K562 (cell line): ENCODE measurements around the gene CHRM4. TPM values are rescaled to one million over a fixed set of nuclear protein-coding genes. Genes with fewer than 3 reads are reported as not detected.

Experiments used
- BACH1 ChIP-seq: fragments of 200-800 bp; sonication (Bioruptor generic); IDR thresholded peaks from 2 replicates; pipeline ENCODE4 v1.6.1; 2016; ENCODE audit warnings: missing genetic modification characterization, missing compliant biosample characterization
- CCNT2 ChIP-seq: IDR thresholded peaks from 2 replicates; pipeline ENCODE4 v1.6.1; 2011; ENCODE audit warnings: borderline replicate concordance, low read depth, mild to moderate bottlenecking, moderate library complexity, mixed read lengths, low read length; ENCODE audit not compliant: insufficient read length; ENCODE audit errors: extremely low read depth
- CHD1 ChIP-seq: fragments of 200-600 bp; sonication (generic); IDR thresholded peaks from one replicate; pipeline ENCODE4 v1.6.1; 2012; ENCODE audit warnings: mild to moderate bottlenecking, moderate library complexity, low read length, inconsistent platforms
- CTBP1 ChIP-seq: fragments of 450-650 bp; IDR thresholded peaks from 2 replicates; pipeline ENCODE4 v1.6.1; 2016; ENCODE audit warnings: borderline replicate concordance
- DMBX1 ChIP-seq: fragments of 250-450 bp; sonication (Bioruptor Pico); IDR thresholded peaks from 2 replicates; pipeline ENCODE4 v1.8.0; 2022; ENCODE audit warnings: inconsistent platforms, mild to moderate bottlenecking, moderate library complexity, borderline replicate concordance
- ESRRA ChIP-seq: fragments of 450-650 bp; IDR thresholded peaks from 2 replicates; pipeline ENCODE4 v1.6.1; 2014; ENCODE audit warnings: low read depth, mild to moderate bottlenecking, moderate library complexity, borderline replicate concordance
- HMG20A ChIP-seq: fragments of 450-650 bp; formaldehyde crosslinking; conservative IDR thresholded peaks from 2 replicates; pipeline ENCODE4 v1.4.0; 2020; ENCODE audit warnings: mild to moderate bottlenecking, mixed read lengths
- HSF4 ChIP-seq: fragments of 250-450 bp; sonication (Bioruptor Pico); IDR thresholded peaks from 2 replicates; pipeline ENCODE4 v2.1.2; 2022; ENCODE audit warnings: mild to moderate bottlenecking, moderate library complexity, borderline replicate concordance
- IRF2 ChIP-seq: sonication (generic); formaldehyde crosslinking; IDR thresholded peaks from 2 replicates; pipeline ENCODE4 v1.8.1; 2022; ENCODE audit warnings: mild to moderate bottlenecking, missing genetic modification reagents
- KDM5B ChIP-seq: fragments of 200-600 bp; sonication (generic); IDR thresholded peaks from 2 replicates; pipeline ENCODE4 v1.6.1; 2012; ENCODE audit warnings: low read depth, mild to moderate bottlenecking, moderate library complexity, low read length, control low read depth, inconsistent platforms; ENCODE audit not compliant: insufficient replicate concordance
- LARP7 ChIP-seq: fragments of 450-650 bp; IDR thresholded peaks from 2 replicates; pipeline ENCODE4 v1.6.1; 2016
- MAZ ChIP-seq, 2 experiments: fragments of 450-650 bp in 1 of 2; sonication (generic) in 1 of 2; formaldehyde crosslinking; IDR thresholded peaks in 1 of 2; conservative IDR thresholded peaks in 1 of 2; 2 replicates each; pipeline versions ENCODE4 v1.4.0 to v1.5.0; 2020; ENCODE audit warnings: mild to moderate bottlenecking in 1 of 2, missing genetic modification reagents in 1 of 2
- MCM5 ChIP-seq: fragments of 450-650 bp; IDR thresholded peaks from 2 replicates; pipeline ENCODE4 v1.6.1; 2016; ENCODE audit warnings: low read depth
- POLR2G ChIP-seq: fragments of 200-400 bp; formaldehyde crosslinking; IDR thresholded peaks from 2 replicates; pipeline ENCODE4 v1.6.1; 2017; ENCODE audit warnings: low read depth, mild to moderate bottlenecking, antibody characterized with exemption, low read length, moderate library complexity
- RAD21 ChIP-seq, 2 experiments: fragments of 250-450 bp in 1 of 2; fragments of 450-650 bp in 1 of 2; sonication (Bioruptor Pico) in 1 of 2; formaldehyde crosslinking in 1 of 2; IDR thresholded peaks in 1 of 2; conservative IDR thresholded peaks in 1 of 2; 2 replicates each; pipeline versions ENCODE4 v1.4.0 to v1.8.0; 2020 to 2022; ENCODE audit warnings: mild to moderate bottlenecking in 2 of 2, moderate library complexity in 1 of 2
- RBM14 ChIP-seq: fragments of 200-400 bp; formaldehyde crosslinking; IDR thresholded peaks from 2 replicates; pipeline ENCODE4 v1.6.1; 2018; ENCODE audit warnings: low read depth, mild to moderate bottlenecking, low read length, moderate library complexity, borderline replicate concordance; ENCODE audit not compliant: insufficient read depth
- RBM34 ChIP-seq: fragments of 200-400 bp; formaldehyde crosslinking; IDR thresholded peaks from 2 replicates; pipeline ENCODE4 v1.6.1; 2018; ENCODE audit warnings: low read length, borderline replicate concordance; ENCODE audit not compliant: insufficient read depth
- SMAD4 ChIP-seq: fragments of 250-450 bp; sonication (Bioruptor Pico); conservative IDR thresholded peaks from 2 replicates; pipeline ENCODE4 v1.8.0; 2021; ENCODE audit warnings: inconsistent platforms, mild to moderate bottlenecking, moderate library complexity
- SRSF9 ChIP-seq: fragments of 200-400 bp; formaldehyde crosslinking; IDR thresholded peaks from 2 replicates; pipeline ENCODE4 v1.6.1; 2017; ENCODE audit warnings: low read depth, low read length, borderline replicate concordance
- STAG1 ChIP-seq: sonication (generic); formaldehyde crosslinking; IDR thresholded peaks from 2 replicates; pipeline ENCODE4 v1.5.0; 2020; ENCODE audit warnings: missing genetic modification reagents, borderline replicate concordance
- TOE1 ChIP-seq, 2 experiments: fragments of 450-650 bp in 1 of 2; sonication (generic) in 1 of 2; formaldehyde crosslinking in 1 of 2; IDR thresholded peaks; 2 replicates each; pipeline versions ENCODE4 v1.7.1 to v1.8.0; 2016 to 2022; ENCODE audit warnings: borderline replicate concordance in 2 of 2, mild to moderate bottlenecking in 2 of 2, antibody characterized with exemption in 1 of 2, inconsistent platforms in 1 of 2, low read depth in 1 of 2, missing genetic modification reagents in 1 of 2, moderate library complexity in 1 of 2
- TRIM28 ChIP-seq: fragments of 450-650 bp; IDR thresholded peaks from 2 replicates; pipeline ENCODE4 v1.6.1; 2017
- ZBTB17 ChIP-seq: fragments of 450-650 bp; formaldehyde crosslinking; IDR thresholded peaks from 2 replicates; pipeline ENCODE4 v1.4.0; 2020; ENCODE audit warnings: mild to moderate bottlenecking
- ZBTB7A ChIP-seq: IDR thresholded peaks from 2 replicates; pipeline ENCODE4 v1.6.1; 2011; ENCODE audit warnings: low read depth, mild to moderate bottlenecking, low read length, moderate library complexity, borderline replicate concordance; ENCODE audit not compliant: control insufficient read depth
- ZEB2 ChIP-seq: fragments of 450-650 bp; IDR thresholded peaks from 2 replicates; pipeline ENCODE4 v1.6.1; 2016
- ZNF184 ChIP-seq: sonication (generic); formaldehyde crosslinking; IDR thresholded peaks from 2 replicates; pipeline ENCODE4 v1.5.0; 2020; ENCODE audit warnings: missing genetic modification reagents
- ZNF408 ChIP-seq: fragments of 250-450 bp; sonication (Bioruptor Pico); IDR thresholded peaks from 2 replicates; pipeline ENCODE4 v1.4.0; 2020; ENCODE audit warnings: low read depth, mild to moderate bottlenecking, moderate library complexity
- ZNF717 ChIP-seq: fragments of 250-450 bp; sonication (Bioruptor Pico); IDR thresholded peaks from 2 replicates; pipeline ENCODE4 v1.5.0; 2021
- polyA plus RNA-seq, 8 experiments: library from polyadenylated mRNA; depleted of rRNA in 4 of 8; stranded (reverse) in 5 of 8; unstranded in 3 of 8; fragments of >200 nt; fragmentation: Nextera tagmentation in 2 of 8; fragmentation: Illumina TruSeq in 1 of 8; extraction: Ambion mirVana in 2 of 8; extraction: Trizol in 1 of 8; gene quantifications; 2 replicates each; pipeline versions ENCODE4 v1.2.1 to v1.2.3, GENCODE V29; 2011 to 2014; ENCODE audit warnings: inconsistent platforms in 1 of 8, missing spikeins in 1 of 8
- total RNA-seq, 7 experiments: library from RNA; depleted of rRNA in 6 of 7; stranded (reverse); fragments of >200 nt in 6 of 7; fragmentation: Illumina TruSeq in 2 of 7; extraction: Trizol in 2 of 7; gene quantifications; 2 replicates each; pipeline versions ENCODE4 v1.2.1 to v1.2.3, GENCODE V29; 2011 to 2021; ENCODE audit warnings: low replicate concordance in 1 of 7
- TF ChIP-seq, protein P1 (sequence below): fragments of 450-650 bp; IDR thresholded peaks from 2 replicates; pipeline ENCODE4 v1.6.1; 2016; ENCODE audit warnings: low read depth, mild to moderate bottlenecking, moderate library complexity

Gene CHRM4
- total and polyA plus RNA-seq, 9 of the 15 experiments (the other 6 are each of a cell fraction or from before 2014, with no cell fraction given) = 0.22 to 1.3 (median 0.40) TPM; not detected in 2

DNA sequence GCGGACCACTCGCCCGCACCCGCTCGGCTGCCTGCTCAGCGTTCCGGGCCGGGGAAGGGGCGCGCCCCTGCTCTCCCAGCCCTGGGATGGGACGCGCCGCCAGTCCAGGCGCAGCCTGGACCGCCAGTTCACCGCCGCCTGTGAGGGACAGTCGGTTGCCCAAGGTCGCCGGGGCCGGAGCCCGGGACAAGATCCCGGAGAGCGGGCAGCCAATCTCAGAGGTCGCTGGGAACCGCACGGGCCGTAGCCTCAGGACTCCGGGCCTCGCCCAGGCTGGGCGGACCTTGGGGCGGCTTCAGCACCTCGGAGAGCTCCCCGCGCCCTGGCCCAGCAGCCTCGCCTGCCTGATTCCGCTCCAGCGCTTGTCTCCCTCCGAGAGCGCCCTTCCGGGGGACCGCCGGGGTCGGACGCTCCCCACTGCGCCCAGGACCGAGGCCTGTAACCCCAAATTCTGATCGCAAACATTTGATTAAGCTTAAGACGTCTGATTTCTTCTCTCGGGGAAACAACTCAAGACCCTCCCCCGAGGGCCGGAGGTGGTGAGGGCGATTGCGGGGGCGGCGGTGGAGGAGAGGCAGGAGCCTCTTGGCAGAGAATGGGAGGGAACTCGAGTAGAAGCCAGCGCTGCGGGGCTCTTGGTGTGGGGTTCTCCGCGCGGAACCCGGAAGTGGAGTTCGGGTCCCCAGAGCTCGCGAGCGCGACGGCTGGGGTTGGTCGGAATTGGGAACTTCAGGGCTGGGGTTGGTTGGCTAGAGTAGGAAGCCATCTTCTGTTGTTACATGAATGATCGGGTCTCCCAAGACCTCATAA, 1.1 kb upstream of the CHRM4 start (continued):
- TF ChIP-seq RBM14 (0 out of 2 replicates have a peak, but pooled peaks have one; percentile 67), DMBX1 (CRISPR knock-in tag) (peak; percentile 79; the same call in 1 of the 2 replicates), STAG1 (no peak; the same call in 1 of the 2 replicates), ZBTB7A (peak; percentile 85), RAD21 (CRISPR knock-in tag; conservative IDR thresholded peaks at IDR 0.05 in 1 of 2, IDR thresholded peaks at IDR 0.05 in 1 of 2) (peak in 1 of 2 experiments; percentile 31; a peak in 2 of 4 replicates), CHD1 (peak; percentile 37), POLR2G (peak; percentile 66), CTBP1 (peak; percentile 77), CCNT2 (peak; percentile 63), ZNF408 (no peak), ZNF717 (CRISPR knock-in tag) (no peak), ZBTB17 (CRISPR knock-in tag) (peak; percentile 34; the same call in 1 of the 2 replicates), HSF4 (CRISPR knock-in tag) (no peak), ZNF184 (CRISPR knock-in tag) (no peak), TRIM28 (no peak), MAZ (CRISPR knock-in tag; conservative IDR thresholded peaks at IDR 0.05 in 1 of 2, IDR thresholded peaks at IDR 0.05 in 1 of 2) (peak; percentile 57 to 96), KDM5B (no peak), SMAD4 (CRISPR knock-in tag) (peak; percentile 74), MCM5 (no peak), RBM34 (no peak), LARP7 (no peak), HMG20A (CRISPR knock-in tag) (no peak), ZEB2 (no peak), SRSF9 (no peak), ESRRA (peak; percentile 37; the same call in 1 of the 2 replicates), BACH1 (tag) (no peak), IRF2 (CRISPR knock-in tag) (no peak), TOE1 (IDR thresholded peaks at IDR 0.05; ENCODE audit: borderline replicate concordance) (0 out of 2 replicates have a peak, but pooled peaks have one; percentile 32), TOE1 (CRISPR knock-in tag; IDR thresholded peaks at IDR 0.05; ENCODE audit: borderline replicate concordance, low read depth) (no peak; the same call in 1 of the 2 replicates)
- TF ChIP-seq, protein P1, sequence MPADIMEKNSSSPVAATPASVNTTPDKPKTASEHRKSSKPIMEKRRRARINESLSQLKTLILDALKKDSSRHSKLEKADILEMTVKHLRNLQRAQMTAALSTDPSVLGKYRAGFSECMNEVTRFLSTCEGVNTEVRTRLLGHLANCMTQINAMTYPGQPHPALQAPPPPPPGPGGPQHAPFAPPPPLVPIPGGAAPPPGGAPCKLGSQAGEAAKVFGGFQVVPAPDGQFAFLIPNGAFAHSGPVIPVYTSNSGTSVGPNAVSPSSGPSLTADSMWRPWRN = no peak
